HG03135 (cell line): ENCODE data around the gene OSGEP.

Source experiments
- ATAC-seq: cut with Tn5 transposase; IDR thresholded peaks from one replicate; pipeline ENCODE4 v1.9.1; 2021; ENCODE audit warnings: mild to moderate bottlenecking, moderate library complexity; ENCODE audit not compliant: unreplicated experiment

The OSGEP gene

DNA sequence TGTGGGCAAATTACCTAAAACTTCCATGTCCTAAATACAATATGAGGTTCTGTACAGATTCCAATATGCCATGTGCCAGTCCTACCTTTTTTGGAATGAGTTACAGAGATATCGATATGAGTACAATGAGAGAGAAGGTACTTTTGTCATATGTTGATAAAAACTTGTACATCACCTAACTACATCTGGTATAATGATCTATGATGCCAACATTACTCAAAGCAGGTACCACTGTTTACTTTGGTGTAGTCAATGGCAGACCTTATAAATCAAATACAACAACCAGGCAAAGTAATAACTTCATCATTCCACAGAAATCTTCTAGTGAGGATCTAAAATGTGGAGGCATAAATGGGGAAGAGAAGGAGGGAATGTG is 54.0 kb downstream of the OSGEP start:
- ATAC-seq = no peak

DNA sequence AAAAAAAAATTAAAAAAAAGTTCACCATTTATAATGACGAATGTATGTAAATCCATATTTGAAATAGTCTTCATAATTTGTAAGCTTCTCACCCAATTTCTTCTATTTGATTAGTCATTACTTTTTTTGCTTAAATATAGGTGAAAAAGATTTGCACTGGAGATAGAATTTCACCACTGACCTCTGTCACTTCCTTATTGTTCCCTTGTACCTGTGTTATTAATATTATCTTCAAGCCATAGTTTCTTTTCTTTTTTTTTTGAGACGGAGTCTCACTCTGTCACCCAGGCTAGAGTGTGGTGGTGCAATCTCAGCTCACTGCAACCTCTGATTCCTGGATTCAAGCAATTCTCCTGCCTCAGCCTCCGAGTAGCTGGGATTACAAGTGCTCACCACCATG is 57.1 kb downstream of the OSGEP start:
- ATAC-seq = no peak
